Right lobe of liver (tissue), 4 donors: ENCODE measurements around the gene SELENOT.

Experiments used
- POLR2A ChIP-seq: fragments of 450-650 bp; IDR thresholded peaks from one replicate; pipeline ENCODE4 v1.6.1; 2017; ENCODE audit warnings: antibody characterized with exemption, mild to moderate bottlenecking
- TF ChIP-seq, protein P1 (sequence below), 4 donors: fragments of 200-600 bp in 3 of 4; fragments of 450-650 bp in 1 of 4; IDR thresholded peaks; one replicate each; pipeline versions ENCODE4 v1.5.1 to v1.8.0; 2016 to 2022; ENCODE audit warnings: antibody characterized with exemption in 4 of 4, mild to moderate bottlenecking in 2 of 4
- donor health status: DM: no; HTN: no; CAD: no.
- donor health status: DM: no; HTN: no; CAD: no.
- donor health status: DM: no; HTN: yes; CAD: no.

GRCh38 chr3:150626148-150626930, 23.2 kb downstream of the SELENOT start:
- TF ChIP-seq, protein P1, sequence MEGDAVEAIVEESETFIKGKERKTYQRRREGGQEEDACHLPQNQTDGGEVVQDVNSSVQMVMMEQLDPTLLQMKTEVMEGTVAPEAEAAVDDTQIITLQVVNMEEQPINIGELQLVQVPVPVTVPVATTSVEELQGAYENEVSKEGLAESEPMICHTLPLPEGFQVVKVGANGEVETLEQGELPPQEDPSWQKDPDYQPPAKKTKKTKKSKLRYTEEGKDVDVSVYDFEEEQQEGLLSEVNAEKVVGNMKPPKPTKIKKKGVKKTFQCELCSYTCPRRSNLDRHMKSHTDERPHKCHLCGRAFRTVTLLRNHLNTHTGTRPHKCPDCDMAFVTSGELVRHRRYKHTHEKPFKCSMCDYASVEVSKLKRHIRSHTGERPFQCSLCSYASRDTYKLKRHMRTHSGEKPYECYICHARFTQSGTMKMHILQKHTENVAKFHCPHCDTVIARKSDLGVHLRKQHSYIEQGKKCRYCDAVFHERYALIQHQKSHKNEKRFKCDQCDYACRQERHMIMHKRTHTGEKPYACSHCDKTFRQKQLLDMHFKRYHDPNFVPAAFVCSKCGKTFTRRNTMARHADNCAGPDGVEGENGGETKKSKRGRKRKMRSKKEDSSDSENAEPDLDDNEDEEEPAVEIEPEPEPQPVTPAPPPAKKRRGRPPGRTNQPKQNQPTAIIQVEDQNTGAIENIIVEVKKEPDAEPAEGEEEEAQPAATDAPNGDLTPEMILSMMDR (IDR thresholded peaks at IDR 0.05), result no peak
- no peak for TF ChIP-seq POLR2A
